Keratinocyte (primary cell): ENCODE data around the gene UBXN6. TPM values are rescaled to one million over a fixed set of nuclear protein-coding genes. Genes with fewer than 3 reads are reported as not detected.

ENCODE experiments used
- DNase-seq: peaks from one replicate; pipeline ENCODE4 v3.0.0-alpha.2; 2011; ENCODE audit warnings: low read depth, missing footprints, low spot score
- FAIRE-seq: peaks from 2 replicates; lab custom pipeline; 2011; peaks lifted over from hg19 to GRCh38; lab: Jason Lieb, UNC
- H2AFZ ChIP-seq: 2 replicates; pipeline ENCODE4 v1.6.0; 2012; ENCODE audit warnings: low read length, control low read depth, inconsistent platforms; ENCODE audit not compliant: control insufficient read depth
- H3K27ac ChIP-seq: 2 replicates; pipeline ENCODE4 v1.5.1; 2011; ENCODE audit warnings: low read length; ENCODE audit not compliant: control insufficient read depth, insufficient read depth
- H3K27me3 ChIP-seq: 3 replicates; pipeline ENCODE4 v1.6.0; 2011; ENCODE audit warnings: low read length; ENCODE audit not compliant: control insufficient read depth, insufficient read depth; ENCODE audit errors: extremely low read depth
- H3K36me3 ChIP-seq, 2 experiments: 2 replicates in 1 of 2; 3 replicates in 1 of 2; pipeline ENCODE4 v1.5.1; 2011; ENCODE audit warnings: low read length in 2 of 2, mild to moderate bottlenecking in 1 of 2; ENCODE audit not compliant: control insufficient read depth in 2 of 2, insufficient read depth in 2 of 2; ENCODE audit errors: extremely low read depth in 1 of 2
- H3K4me1 ChIP-seq: 3 replicates; pipeline ENCODE4 v1.5.1; 2011; ENCODE audit warnings: low read length; ENCODE audit not compliant: control insufficient read depth, insufficient read depth; ENCODE audit errors: extremely low read depth
- H3K4me2 ChIP-seq: 3 replicates; pipeline ENCODE4 v1.6.0; 2011; ENCODE audit warnings: low read depth, low read length; ENCODE audit not compliant: control insufficient read depth, insufficient read depth; ENCODE audit errors: extremely low read depth
- H3K4me3 ChIP-seq, 3 experiments: fragments of 200-600 bp in 1 of 3; sonication (generic) in 1 of 3; 2 replicates in 2 of 3; 3 replicates in 1 of 3; pipeline ENCODE4 v1.5.1; 2011 to 2016; ENCODE audit warnings: low read length in 3 of 3, mild to moderate bottlenecking in 3 of 3, control low read depth in 2 of 3, inconsistent platforms in 1 of 3, low read depth in 1 of 3, mixed read lengths in 1 of 3, mixed run types in 1 of 3, moderate library complexity in 1 of 3; ENCODE audit not compliant: control insufficient read depth in 2 of 3, insufficient read depth in 2 of 3; ENCODE audit errors: extremely low read depth in 1 of 3
- H3K79me2 ChIP-seq: 2 replicates; pipeline ENCODE4 v1.6.0; 2012; ENCODE audit warnings: low read length; ENCODE audit not compliant: control insufficient read depth, insufficient read depth
- H3K9ac ChIP-seq: 3 replicates; pipeline ENCODE4 v1.6.0; 2011; ENCODE audit warnings: low read length; ENCODE audit not compliant: control insufficient read depth, insufficient read depth; ENCODE audit errors: extremely low read depth
- H3K9me1 ChIP-seq: 3 replicates; pipeline ENCODE4 v1.6.0; 2011; ENCODE audit warnings: low read length; ENCODE audit not compliant: control insufficient read depth, insufficient read depth; ENCODE audit errors: extremely low read depth
- H3K9me3 ChIP-seq: 2 replicates; pipeline ENCODE4 v1.5.1; 2012; ENCODE audit warnings: low read depth, low read length; ENCODE audit not compliant: control insufficient read depth
- H4K20me1 ChIP-seq: 3 replicates; pipeline ENCODE4 v1.6.0; 2011; ENCODE audit warnings: low read length; ENCODE audit not compliant: control insufficient read depth, insufficient read depth; ENCODE audit errors: extremely low read depth
- CTCF ChIP-seq, 3 experiments: IDR thresholded peaks in 1 of 3; conservative IDR thresholded peaks in 1 of 3; optimal IDR thresholded peaks in 1 of 3; 2 replicates in 2 of 3; 3 replicates in 1 of 3; pipeline versions ENCODE3 to v1.5.1; 2011; ENCODE audit warnings: low read length in 3 of 3, mild to moderate bottlenecking in 3 of 3, moderate library complexity in 2 of 3, control low read depth in 1 of 3, inconsistent platforms in 1 of 3; ENCODE audit not compliant: insufficient read depth in 2 of 3; ENCODE audit errors: extremely low read depth in 1 of 3
- EZH2 ChIP-seq: IDR thresholded peaks from one replicate; pipeline ENCODE4 v1.6.1; 2012; ENCODE audit warnings: inconsistent platforms, mild to moderate bottlenecking, low read length, moderate library complexity
- dilution Hi-C: fragments of 300-500 bp; cut with MboI; formaldehyde crosslinking; loops from one replicate; pipeline ENCODE4 v1.7.0; 2020; ENCODE audit warnings: low sequenced_read_pairs; ENCODE audit not compliant: extremely low pct_ligation_motif_present
- polyA plus RNA-seq, 5 experiments: library from polyadenylated mRNA; depleted of rRNA in 3 of 5; stranded (reverse) in 3 of 5; stranded (forward) in 1 of 5; unstranded in 1 of 5; fragments of >200 nt; gene quantifications; 1 replicate in 1 of 5; 2 replicates in 3 of 5; 3 replicates in 1 of 5; pipeline versions ENCODE4 v1.2.1 to v1.2.3, GENCODE V29; 2011 to 2012; ENCODE audit warnings: missing spikeins in 2 of 5, low read depth in 1 of 5, low replicate concordance in 1 of 5

Gene UBXN6
- polyA plus RNA-seq, 1 donor (not counting 4 experiments of a cell fraction or from before 2014, with no cell fraction given): 36.4 TPM

- Histone ChIP-seq H3K4me3 (no peak overlapping the region), H3K9me3 (no peaks in the 10 kb centered on the region), H3K27ac (no peak overlapping the region), H2AFZ (no peak overlapping the region), H3K4me2 (no peak overlapping the region), H3K9me1 (no peaks in the 10 kb centered on the region), H3K79me2 (no peaks in the 10 kb centered on the region), H3K9ac (no peak overlapping the region), H3K36me3 (peaks cover 50 to 55% of the 10 kb centered on the region in 2 experiments), H3K27me3 (no peaks in the 10 kb centered on the region), H4K20me1 (no peaks in the 10 kb centered on the region), H3K4me1 (peaks cover 5% of the 10 kb centered on the region)
- DNase-seq (no peak), FAIRE-seq (no peak)
- dilution Hi-C loops: no loop called here
- TF ChIP-seq EZH2 (no peak), CTCF (optimal IDR thresholded peaks at IDR 0.05 in 1 of 3, IDR thresholded peaks at IDR 0.05 in 1 of 3, conservative IDR thresholded peaks at IDR 0.05 in 1 of 3; ENCODE audit: extremely low read depth in 1 of 3, insufficient read depth in 2 of 3, low read length in 3 of 3) (no peak)
Measured at GRCh38 chr19:4446704-4447200, 10.8 kb downstream of the UBXN6 start.

- Histone ChIP-seq H3K4me3 (no peak overlapping the region), H3K79me2 (no peaks in the 10 kb centered on the region), H3K9me3 (no peaks in the 10 kb centered on the region), H3K4me1 (peaks cover 5% of the 10 kb centered on the region), H3K27ac (no peak overlapping the region), H3K9me1 (no peaks in the 10 kb centered on the region), H2AFZ (no peak overlapping the region), H3K27me3 (no peaks in the 10 kb centered on the region), H3K9ac (no peak overlapping the region), H3K4me2 (no peak overlapping the region), H4K20me1 (no peaks in the 10 kb centered on the region), H3K36me3 (peaks cover 50 to 53% of the 10 kb centered on the region in 2 experiments)
- no peak for FAIRE-seq
- TF ChIP-seq CTCF (optimal IDR thresholded peaks at IDR 0.05 in 1 of 3, IDR thresholded peaks at IDR 0.05 in 1 of 3, conservative IDR thresholded peaks at IDR 0.05 in 1 of 3; ENCODE audit: extremely low read depth in 1 of 3, insufficient read depth in 2 of 3, low read length in 3 of 3): no peak
- no peak for TF ChIP-seq EZH2
- DNase-seq: no peak
- dilution Hi-C loops: no loop called here
Measured at GRCh38 chr19:4445963-4446703, 11.5 kb downstream of the UBXN6 start.
